HEK293 (cell line): ENCODE data around the gene ETV6.

Experiments used
- CTCF ChIA-PET: fragments of 350-600 bp; formaldehyde crosslinking; extraction: SDS; loops from one replicate; lab custom pipeline; 2021; ENCODE audit warnings: antibody characterized with exemption; lab: Yijun Ruan, JAX
- POLR2A ChIA-PET: fragments of 300-600 bp; formaldehyde crosslinking; extraction: SDS; loops from one replicate; lab custom pipeline; 2020; ENCODE audit warnings: antibody characterized with exemption, inconsistent platforms; lab: Yijun Ruan, JAX
- H3K27ac ChIP-seq: fragments of 200-500 bp; sonication (Bioruptor generic); 2 replicates; pipeline ENCODE4 v1.5.1; 2014; ENCODE audit warnings: low read depth, low read length, control low read depth, inconsistent platforms; ENCODE audit errors: extremely low read depth
- H3K36me3 ChIP-seq, 2 experiments: fragments of 200-500 bp in 1 of 2; sonication (Bioruptor generic) in 1 of 2; 1 replicate in 1 of 2; 2 replicates in 1 of 2; pipeline ENCODE4 v1.5.1; 2014 to 2017; ENCODE audit warnings: inconsistent platforms in 2 of 2, low read length in 2 of 2; ENCODE audit not compliant: control insufficient read depth in 2 of 2, insufficient read depth in 1 of 2
- H3K4me1 ChIP-seq: fragments of 200-500 bp; sonication (Bioruptor generic); 2 replicates; pipeline ENCODE4 v1.5.1; 2014; ENCODE audit warnings: mild to moderate bottlenecking, low read length, inconsistent platforms; ENCODE audit not compliant: control insufficient read depth, insufficient read depth
- H3K4me3 ChIP-seq: 2 replicates; pipeline ENCODE4 v1.5.1; 2011; ENCODE audit warnings: low read depth, mild to moderate bottlenecking, control low read depth, low read length, moderate library complexity
- H3K9me3 ChIP-seq: fragments of 200-500 bp; sonication (Bioruptor generic); 2 replicates; pipeline ENCODE4 v1.5.1; 2014; ENCODE audit warnings: low read depth, low read length, inconsistent platforms; ENCODE audit not compliant: control insufficient read depth, insufficient read depth
- KLF10 ChIP-seq: fragments of 450-650 bp; IDR thresholded peaks from 2 replicates; pipeline ENCODE4 v1.5.1; 2018; ENCODE audit warnings: missing biosample characterization, mild to moderate bottlenecking, missing genetic modification characterization
- TRIM28 ChIP-seq: IDR thresholded peaks from 2 replicates; pipeline ENCODE4 v1.6.1; 2011; ENCODE audit warnings: low read length, control low read depth, borderline replicate concordance
- YY2 ChIP-seq: fragments of 450-650 bp; formaldehyde crosslinking; IDR thresholded peaks from 2 replicates; pipeline ENCODE4 v1.5.1; 2016; ENCODE audit warnings: missing biosample characterization, missing genetic modification characterization
- ZBTB21 ChIP-seq: fragments of 450-650 bp; formaldehyde crosslinking; IDR thresholded peaks from 2 replicates; pipeline ENCODE4 v1.5.1; 2017; ENCODE audit warnings: missing biosample characterization, missing genetic modification characterization
- ZEB2 ChIP-seq: fragments of 450-650 bp; formaldehyde crosslinking; IDR thresholded peaks from 2 replicates; pipeline ENCODE4 v1.5.1; 2016; ENCODE audit warnings: missing biosample characterization, missing genetic modification characterization
- ZFHX2 ChIP-seq: fragments of 450-650 bp; formaldehyde crosslinking; conservative IDR thresholded peaks from 2 replicates; pipeline ENCODE4 v1.5.1; 2016; ENCODE audit warnings: missing biosample characterization, missing genetic modification characterization
- ZNF133 ChIP-seq: fragments of 450-650 bp; formaldehyde crosslinking; IDR thresholded peaks from 2 replicates; pipeline ENCODE4 v1.5.1; 2016; ENCODE audit warnings: missing biosample characterization, missing genetic modification characterization
- ZNF140 ChIP-seq: fragments of 450-650 bp; formaldehyde crosslinking; IDR thresholded peaks from 2 replicates; pipeline ENCODE4 v1.5.1; 2016; ENCODE audit warnings: missing biosample characterization, missing genetic modification characterization
- ZNF16 ChIP-seq: fragments of 450-650 bp; formaldehyde crosslinking; IDR thresholded peaks from 2 replicates; pipeline ENCODE4 v1.5.1; 2016; ENCODE audit warnings: low read depth, missing biosample characterization, missing genetic modification characterization
- ZNF2 ChIP-seq: fragments of 450-650 bp; formaldehyde crosslinking; IDR thresholded peaks from 2 replicates; pipeline ENCODE4 v1.5.1; 2016; ENCODE audit warnings: missing biosample characterization, missing genetic modification characterization
- ZNF239 ChIP-seq: fragments of 450-650 bp; formaldehyde crosslinking; IDR thresholded peaks from 2 replicates; pipeline ENCODE4 v1.5.1; 2016; ENCODE audit warnings: missing biosample characterization, missing genetic modification characterization
- ZNF558 ChIP-seq: fragments of 450-650 bp; formaldehyde crosslinking; IDR thresholded peaks from 2 replicates; pipeline ENCODE4 v1.5.1; 2016; ENCODE audit warnings: missing biosample characterization, missing genetic modification characterization
- ZNF561 ChIP-seq: fragments of 450-650 bp; IDR thresholded peaks from 2 replicates; pipeline ENCODE4 v1.5.1; 2018; ENCODE audit warnings: missing biosample characterization, missing genetic modification characterization, borderline replicate concordance
- ZNF600 ChIP-seq: fragments of 450-650 bp; formaldehyde crosslinking; IDR thresholded peaks from 2 replicates; pipeline ENCODE4 v1.5.1; 2016; ENCODE audit warnings: missing biosample characterization, missing genetic modification characterization
- ZNF792 ChIP-seq: fragments of 450-650 bp; formaldehyde crosslinking; IDR thresholded peaks from 2 replicates; pipeline ENCODE4 v1.5.1; 2016; ENCODE audit warnings: missing biosample characterization, missing genetic modification characterization
- TF ChIP-seq, protein P1 (sequence below): fragments of 450-650 bp; IDR thresholded peaks from 2 replicates; pipeline ENCODE4 v1.5.1; 2018; ENCODE audit warnings: missing biosample characterization, missing genetic modification characterization
- TF ChIP-seq, protein P2 (sequence below): fragments of 450-650 bp; formaldehyde crosslinking; IDR thresholded peaks from 2 replicates; pipeline ENCODE4 v1.5.1; 2016; ENCODE audit warnings: missing biosample characterization, missing genetic modification characterization, borderline replicate concordance
- TF ChIP-seq, protein P3 (sequence below): fragments of 450-650 bp; formaldehyde crosslinking; IDR thresholded peaks from 2 replicates; pipeline ENCODE4 v1.5.1; 2017; ENCODE audit warnings: missing biosample characterization, missing genetic modification characterization
- TF ChIP-seq, protein P4 (sequence below): fragments of 450-650 bp; formaldehyde crosslinking; IDR thresholded peaks from 2 replicates; pipeline ENCODE4 v1.5.1; 2016; ENCODE audit warnings: missing biosample characterization, missing genetic modification characterization

Gene ETV6

DNA sequence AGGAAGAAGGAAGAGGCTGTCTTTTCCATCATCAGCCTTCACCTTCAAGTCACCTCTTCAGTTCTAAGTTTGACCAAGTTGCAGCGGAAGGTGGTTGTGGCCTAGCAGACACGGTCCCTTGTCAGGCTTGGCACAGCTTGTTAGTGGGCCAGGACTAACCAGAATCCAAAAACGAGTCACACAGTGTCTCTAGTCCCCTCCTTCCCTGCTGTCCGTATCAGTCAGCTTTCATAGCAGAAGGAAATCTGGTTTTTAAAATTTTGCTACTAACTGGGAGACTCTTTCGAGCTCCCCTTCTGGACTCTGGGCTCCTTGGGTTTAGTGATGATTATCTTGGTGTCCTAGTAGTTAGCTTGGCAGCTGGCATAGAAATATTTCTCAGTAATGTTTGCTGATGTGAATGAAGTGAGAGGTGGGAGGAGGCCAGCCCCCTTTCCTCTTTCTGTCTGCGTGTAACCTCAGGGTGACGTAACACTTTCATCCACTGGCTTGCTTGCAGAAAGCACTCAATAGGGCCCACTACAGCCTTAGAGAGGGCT, 3.8 kb downstream of the ETV6 start:
- TF ChIP-seq ZNF600 (tag by site-specific recombination) (peak; percentile 48; the same call in 1 of the 2 replicates), TRIM28 (no peak)
- no peaks in the 10 kb centered on the region for H3K36me3 ChIP-seq
- no peak overlapping the region for H3K4me3 ChIP-seq
- H3K27ac ChIP-seq: no peak overlapping the region
- H3K4me1 ChIP-seq: peaks cover 4% of the 10 kb centered on the region; the same call in 1 of the 2 replicates
- no peaks in the 10 kb centered on the region for H3K9me3 ChIP-seq
- CTCF ChIA-PET: no interaction called here
- POLR2A ChIA-PET: no interaction called here

DNA sequence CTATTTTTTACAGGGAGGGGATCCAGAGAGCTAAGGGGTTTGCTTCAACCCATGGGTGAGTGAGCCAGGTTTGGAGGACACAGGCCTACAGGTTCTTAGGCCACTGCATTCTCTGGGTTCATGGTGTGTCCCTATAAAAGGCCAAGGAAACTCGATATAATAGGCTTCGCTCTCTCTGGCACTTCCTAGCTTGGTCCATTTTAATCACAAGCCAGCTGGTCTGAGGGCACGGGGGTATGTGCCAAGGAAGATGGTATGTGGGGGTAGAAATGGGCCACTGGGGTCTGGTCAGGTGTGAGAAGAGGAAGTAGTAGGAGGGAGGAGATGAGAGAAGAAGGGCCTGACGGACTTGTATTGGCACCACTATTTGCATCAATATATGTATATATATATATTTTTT, 4.9 kb downstream of the ETV6 start:
- Histone ChIP-seq H3K4me1 (peaks cover 4% of the 10 kb centered on the region; the same call in 1 of the 2 replicates), H3K4me3 (no peak overlapping the region), H3K9me3 (no peaks in the 10 kb centered on the region), H3K36me3 (no peaks in the 10 kb centered on the region), H3K27ac (no peak overlapping the region)
- POLR2A ChIA-PET: no interaction called here
- TF ChIP-seq ZNF133 (no peak), ZNF792 (no peak), ZEB2 (tag by site-specific recombination) (no peak), ZNF140 (tag by site-specific recombination) (no peak), ZNF2 (tag by site-specific recombination) (no peak), YY2 (no peak), ZFHX2 (tag by site-specific recombination) (no peak), ZNF561 (tag by site-specific recombination) (no peak), ZNF558 (tag by site-specific recombination) (no peak), ZBTB21 (tag by site-specific recombination) (no peak), ZNF16 (tag by site-specific recombination) (no peak), KLF10 (tag by site-specific recombination) (no peak), ZNF239 (no peak)
- TF ChIP-seq, protein P1, sequence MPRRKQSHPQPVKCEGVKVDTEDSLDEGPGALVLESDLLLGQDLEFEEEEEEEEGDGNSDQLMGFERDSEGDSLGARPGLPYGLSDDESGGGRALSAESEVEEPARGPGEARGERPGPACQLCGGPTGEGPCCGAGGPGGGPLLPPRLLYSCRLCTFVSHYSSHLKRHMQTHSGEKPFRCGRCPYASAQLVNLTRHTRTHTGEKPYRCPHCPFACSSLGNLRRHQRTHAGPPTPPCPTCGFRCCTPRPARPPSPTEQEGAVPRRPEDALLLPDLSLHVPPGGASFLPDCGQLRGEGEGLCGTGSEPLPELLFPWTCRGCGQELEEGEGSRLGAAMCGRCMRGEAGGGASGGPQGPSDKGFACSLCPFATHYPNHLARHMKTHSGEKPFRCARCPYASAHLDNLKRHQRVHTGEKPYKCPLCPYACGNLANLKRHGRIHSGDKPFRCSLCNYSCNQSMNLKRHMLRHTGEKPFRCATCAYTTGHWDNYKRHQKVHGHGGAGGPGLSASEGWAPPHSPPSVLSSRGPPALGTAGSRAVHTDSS (tag by site-specific recombination): no peak
- TF ChIP-seq, protein P2, sequence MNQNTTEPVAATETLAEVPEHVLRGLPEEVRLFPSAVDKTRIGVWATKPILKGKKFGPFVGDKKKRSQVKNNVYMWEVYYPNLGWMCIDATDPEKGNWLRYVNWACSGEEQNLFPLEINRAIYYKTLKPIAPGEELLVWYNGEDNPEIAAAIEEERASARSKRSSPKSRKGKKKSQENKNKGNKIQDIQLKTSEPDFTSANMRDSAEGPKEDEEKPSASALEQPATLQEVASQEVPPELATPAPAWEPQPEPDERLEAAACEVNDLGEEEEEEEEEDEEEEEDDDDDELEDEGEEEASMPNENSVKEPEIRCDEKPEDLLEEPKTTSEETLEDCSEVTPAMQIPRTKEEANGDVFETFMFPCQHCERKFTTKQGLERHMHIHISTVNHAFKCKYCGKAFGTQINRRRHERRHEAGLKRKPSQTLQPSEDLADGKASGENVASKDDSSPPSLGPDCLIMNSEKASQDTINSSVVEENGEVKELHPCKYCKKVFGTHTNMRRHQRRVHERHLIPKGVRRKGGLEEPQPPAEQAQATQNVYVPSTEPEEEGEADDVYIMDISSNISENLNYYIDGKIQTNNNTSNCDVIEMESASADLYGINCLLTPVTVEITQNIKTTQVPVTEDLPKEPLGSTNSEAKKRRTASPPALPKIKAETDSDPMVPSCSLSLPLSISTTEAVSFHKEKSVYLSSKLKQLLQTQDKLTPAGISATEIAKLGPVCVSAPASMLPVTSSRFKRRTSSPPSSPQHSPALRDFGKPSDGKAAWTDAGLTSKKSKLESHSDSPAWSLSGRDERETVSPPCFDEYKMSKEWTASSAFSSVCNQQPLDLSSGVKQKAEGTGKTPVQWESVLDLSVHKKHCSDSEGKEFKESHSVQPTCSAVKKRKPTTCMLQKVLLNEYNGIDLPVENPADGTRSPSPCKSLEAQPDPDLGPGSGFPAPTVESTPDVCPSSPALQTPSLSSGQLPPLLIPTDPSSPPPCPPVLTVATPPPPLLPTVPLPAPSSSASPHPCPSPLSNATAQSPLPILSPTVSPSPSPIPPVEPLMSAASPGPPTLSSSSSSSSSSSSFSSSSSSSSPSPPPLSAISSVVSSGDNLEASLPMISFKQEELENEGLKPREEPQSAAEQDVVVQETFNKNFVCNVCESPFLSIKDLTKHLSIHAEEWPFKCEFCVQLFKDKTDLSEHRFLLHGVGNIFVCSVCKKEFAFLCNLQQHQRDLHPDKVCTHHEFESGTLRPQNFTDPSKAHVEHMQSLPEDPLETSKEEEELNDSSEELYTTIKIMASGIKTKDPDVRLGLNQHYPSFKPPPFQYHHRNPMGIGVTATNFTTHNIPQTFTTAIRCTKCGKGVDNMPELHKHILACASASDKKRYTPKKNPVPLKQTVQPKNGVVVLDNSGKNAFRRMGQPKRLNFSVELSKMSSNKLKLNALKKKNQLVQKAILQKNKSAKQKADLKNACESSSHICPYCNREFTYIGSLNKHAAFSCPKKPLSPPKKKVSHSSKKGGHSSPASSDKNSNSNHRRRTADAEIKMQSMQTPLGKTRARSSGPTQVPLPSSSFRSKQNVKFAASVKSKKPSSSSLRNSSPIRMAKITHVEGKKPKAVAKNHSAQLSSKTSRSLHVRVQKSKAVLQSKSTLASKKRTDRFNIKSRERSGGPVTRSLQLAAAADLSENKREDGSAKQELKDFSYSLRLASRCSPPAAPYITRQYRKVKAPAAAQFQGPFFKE: no peak
- TF ChIP-seq, protein P3, sequence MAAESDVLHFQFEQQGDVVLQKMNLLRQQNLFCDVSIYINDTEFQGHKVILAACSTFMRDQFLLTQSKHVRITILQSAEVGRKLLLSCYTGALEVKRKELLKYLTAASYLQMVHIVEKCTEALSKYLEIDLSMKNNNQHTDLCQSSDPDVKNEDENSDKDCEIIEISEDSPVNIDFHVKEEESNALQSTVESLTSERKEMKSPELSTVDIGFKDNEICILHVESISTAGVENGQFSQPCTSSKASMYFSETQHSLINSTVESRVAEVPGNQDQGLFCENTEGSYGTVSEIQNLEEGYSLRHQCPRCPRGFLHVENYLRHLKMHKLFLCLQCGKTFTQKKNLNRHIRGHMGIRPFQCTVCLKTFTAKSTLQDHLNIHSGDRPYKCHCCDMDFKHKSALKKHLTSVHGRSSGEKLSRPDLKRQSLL (tag by site-specific recombination): no peak
- TF ChIP-seq, protein P4, sequence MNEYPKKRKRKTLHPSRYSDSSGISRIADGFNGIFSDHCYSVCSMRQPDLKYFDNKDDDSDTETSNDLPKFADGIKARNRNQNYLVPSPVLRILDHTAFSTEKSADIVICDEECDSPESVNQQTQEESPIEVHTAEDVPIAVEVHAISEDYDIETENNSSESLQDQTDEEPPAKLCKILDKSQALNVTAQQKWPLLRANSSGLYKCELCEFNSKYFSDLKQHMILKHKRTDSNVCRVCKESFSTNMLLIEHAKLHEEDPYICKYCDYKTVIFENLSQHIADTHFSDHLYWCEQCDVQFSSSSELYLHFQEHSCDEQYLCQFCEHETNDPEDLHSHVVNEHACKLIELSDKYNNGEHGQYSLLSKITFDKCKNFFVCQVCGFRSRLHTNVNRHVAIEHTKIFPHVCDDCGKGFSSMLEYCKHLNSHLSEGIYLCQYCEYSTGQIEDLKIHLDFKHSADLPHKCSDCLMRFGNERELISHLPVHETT (tag by site-specific recombination): no peak
- CTCF ChIA-PET: interaction anchor here (0.9 kb wide), 1 partner anchor 75 kb away, joined by 3 read pairs; no protein-coding TSS in a partner anchor
